Karpas-422 (cell line): ENCODE data around the gene FAM20C. TPM values are rescaled to one million over a fixed set of nuclear protein-coding genes. Genes with fewer than 3 reads are reported as not detected.

ENCODE experiments used
- DNase-seq: peaks from one replicate; pipeline ENCODE4 v3.0.0-alpha.2; 2015
- H2AFZ ChIP-seq: fragments of 200-600 bp; sonication (generic); 2 replicates; pipeline ENCODE4 v1.6.1; 2014; ENCODE audit warnings: antibody characterized with exemption, low read length, mixed read lengths
- H3K27ac ChIP-seq: fragments of 200-600 bp; sonication (generic); 2 replicates; pipeline ENCODE4 v1.5.1; 2014; ENCODE audit warnings: mild to moderate bottlenecking, low read length, moderate library complexity
- H3K27me3 ChIP-seq: fragments of 200-600 bp; sonication (generic); 2 replicates; pipeline ENCODE4 v1.6.1; 2014; ENCODE audit warnings: low read length, mixed read lengths
- H3K36me3 ChIP-seq: fragments of 200-600 bp; sonication (generic); 2 replicates; pipeline ENCODE4 v1.6.1; 2014; ENCODE audit warnings: low read length, mixed read lengths; ENCODE audit not compliant: insufficient read depth
- H3K4me1 ChIP-seq: fragments of 200-600 bp; sonication (generic); 2 replicates; pipeline ENCODE4 v1.6.1; 2014; ENCODE audit warnings: mild to moderate bottlenecking, low read length, mixed read lengths
- H3K4me2 ChIP-seq: fragments of 200-600 bp; sonication (generic); 2 replicates; pipeline ENCODE4 v1.6.1; 2014; ENCODE audit warnings: low read length, low read depth, mild to moderate bottlenecking; ENCODE audit not compliant: poor library complexity, severe bottlenecking
- H3K4me3 ChIP-seq: fragments of 200-600 bp; sonication (generic); 2 replicates; pipeline ENCODE4 v1.5.1; 2014; ENCODE audit warnings: mild to moderate bottlenecking, antibody characterized with exemption, low read length, mixed read lengths
- H3K79me2 ChIP-seq: fragments of 200-600 bp; sonication (generic); 2 replicates; pipeline ENCODE4 v1.6.1; 2014; ENCODE audit warnings: mild to moderate bottlenecking, low read length, mixed read lengths
- H3K9ac ChIP-seq: fragments of 200-600 bp; sonication (generic); 2 replicates; pipeline ENCODE4 v1.6.0; 2014; ENCODE audit warnings: low read length
- H3K9me2 ChIP-seq: fragments of 200-600 bp; sonication (generic), shearing (Covaris generic); replicated peaks from 2 replicates; pipeline ENCODE4 v1.6.0; 2014; ENCODE audit warnings: mild to moderate bottlenecking, low read length, moderate library complexity; ENCODE audit not compliant: insufficient read depth
- H3K9me3 ChIP-seq: fragments of 300-700, 200-600 bp; sonication (generic); 2 replicates; pipeline ENCODE4 v1.6.1; 2014; ENCODE audit warnings: low read length, mixed read lengths
- H4K20me1 ChIP-seq: fragments of 200-600 bp; sonication (generic); 2 replicates; pipeline ENCODE4 v1.6.1; 2014; ENCODE audit warnings: mild to moderate bottlenecking, antibody characterized with exemption, low read length, low read depth; ENCODE audit not compliant: insufficient read depth
- total RNA-seq: library from RNA; depleted of rRNA; stranded (reverse); fragments of >200 nt; shearing (Covaris generic); gene quantifications from 2 replicates; pipeline ENCODE4 v1.2.3, GENCODE V29; 2014; ENCODE audit warnings: low replicate concordance

The FAM20C gene
- total RNA-seq, 1 experiment from 2014 or later, result not detected

DNA sequence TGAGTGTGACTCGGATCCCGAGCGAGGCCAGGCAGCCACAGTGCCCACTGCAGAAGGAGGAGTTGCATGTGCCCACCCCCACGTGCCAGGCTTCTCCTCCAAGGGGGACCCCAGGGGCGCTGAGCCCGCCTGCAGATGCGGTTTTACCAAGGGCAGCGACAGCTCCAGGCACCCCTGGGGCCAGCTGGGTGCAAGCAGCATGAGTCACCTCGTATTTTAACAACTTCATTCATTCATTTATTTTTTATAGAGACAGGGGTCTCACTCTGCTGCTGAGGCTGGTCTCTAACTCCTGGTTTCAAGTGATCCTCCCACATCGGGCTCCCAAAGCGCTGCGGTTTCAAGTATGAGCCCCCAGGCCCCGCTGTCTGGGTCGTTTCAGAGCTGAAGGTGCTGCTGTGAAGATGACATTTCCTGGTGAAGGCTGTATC, 96.3 kb downstream of the FAM20C start:
- Histone ChIP-seq H2AFZ (no peak overlapping the region), H3K79me2 (no peaks in the 10 kb centered on the region), H3K27me3 (no peaks in the 10 kb centered on the region), H3K9ac (no peak overlapping the region), H3K4me1 (no peaks in the 10 kb centered on the region), H3K36me3 (no peaks in the 10 kb centered on the region), H3K4me3 (no peak overlapping the region), H3K9me3 (no peaks in the 10 kb centered on the region), H3K27ac (no peak overlapping the region), H3K4me2 (no peak overlapping the region), H3K9me2 (no peaks in the 10 kb centered on the region), H4K20me1 (no peaks in the 10 kb centered on the region)
- DNase-seq, result no peak

- Histone ChIP-seq H4K20me1 (no peaks in the 10 kb centered on the region), H3K4me2 (no peak overlapping the region), H3K27ac (no peak overlapping the region), H3K27me3 (no peaks in the 10 kb centered on the region), H3K9me2 (no peaks in the 10 kb centered on the region), H3K4me1 (no peaks in the 10 kb centered on the region), H3K9ac (no peak overlapping the region), H3K4me3 (no peak overlapping the region), H2AFZ (no peak overlapping the region), H3K36me3 (no peaks in the 10 kb centered on the region), H3K9me3 (no peaks in the 10 kb centered on the region), H3K79me2 (no peaks in the 10 kb centered on the region)
- DNase-seq, result no peak
Measured at GRCh38 chr7:289209-289755, 96.9 kb downstream of the FAM20C start.

- Histone ChIP-seq H3K9me2 (no peaks in the 10 kb centered on the region), H3K4me3 (no peak within 1 kb of the TSS), H4K20me1 (no peaks in the 10 kb centered on the region), H3K9ac (no peak within 1 kb of the TSS), H2AFZ (no peak within 1 kb of the TSS), H3K4me2 (no peak within 1 kb of the TSS), H3K36me3 (no peaks in the 10 kb centered on the region), H3K4me1 (no peaks in the 10 kb centered on the region), H3K27ac (no peak within 1 kb of the TSS), H3K79me2 (no peaks in the 10 kb centered on the region), H3K27me3 (no peaks in the 10 kb centered on the region), H3K9me3 (no peaks in the 10 kb centered on the region)
- DNase-seq, result no peak
Measured at GRCh38 chr7:289756-290553, 97.6 kb downstream of the FAM20C start, which contains the start of gene FOXL3. TSS of gene FOXL3 (plus strand) at chr7:290170. CDS start at chr7:290170, 0 bp downstream.

DNA sequence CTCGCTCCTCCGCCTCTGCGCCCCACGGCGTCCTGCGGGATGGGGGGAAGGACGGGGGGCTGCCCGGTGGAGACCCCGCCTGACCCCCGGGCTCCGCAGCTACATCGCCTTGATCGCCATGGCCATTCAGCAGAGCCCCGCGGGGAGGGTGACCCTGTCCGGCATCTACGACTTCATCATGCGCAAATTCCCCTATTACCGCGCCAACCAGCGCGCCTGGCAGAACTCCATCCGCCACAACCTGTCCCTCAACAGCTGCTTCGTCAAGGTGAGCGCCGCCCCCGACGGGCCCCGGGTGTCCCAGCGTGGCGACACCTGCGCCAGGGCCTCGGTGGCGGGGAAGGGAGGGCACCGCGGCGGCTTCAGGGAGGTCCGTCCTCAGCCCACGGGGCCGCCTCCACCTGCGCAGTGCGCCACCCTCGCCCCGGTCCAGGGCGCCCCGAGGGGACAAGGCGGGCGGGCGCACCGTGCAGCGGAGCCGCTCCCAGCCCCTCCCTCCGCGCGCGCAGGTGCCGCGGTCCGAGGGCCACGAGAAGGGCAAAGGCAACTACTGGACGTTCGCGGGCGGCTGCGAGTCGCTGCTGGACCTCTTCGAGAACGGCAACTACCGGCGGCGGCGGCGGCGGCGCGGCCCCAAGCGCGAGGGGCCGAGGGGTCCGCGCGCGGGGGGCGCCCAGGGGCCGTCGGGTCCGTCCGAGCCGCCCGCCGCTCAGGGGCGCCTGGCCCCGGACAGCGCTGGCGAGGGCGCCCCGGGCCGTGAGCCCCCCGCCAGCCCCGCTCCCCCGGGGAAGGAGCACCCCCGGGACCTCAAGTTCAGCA, 98.4 kb downstream of the FAM20C start:
- no peaks in the 10 kb centered on the region for H3K9me3 ChIP-seq
- H3K27ac ChIP-seq, result no peak overlapping the region
- no peak overlapping the region for H3K4me3 ChIP-seq
- H3K9me2 ChIP-seq, result no peaks in the 10 kb centered on the region
- H4K20me1 ChIP-seq, result no peaks in the 10 kb centered on the region
- no peaks in the 10 kb centered on the region for H3K79me2 ChIP-seq
- no peak overlapping the region for H2AFZ ChIP-seq
- no peaks in the 10 kb centered on the region for H3K36me3 ChIP-seq
- no peaks in the 10 kb centered on the region for H3K4me1 ChIP-seq
- no peak overlapping the region for H3K9ac ChIP-seq
- no peak overlapping the region for H3K4me2 ChIP-seq
- DNase-seq, result no peak
- H3K27me3 ChIP-seq, result no peaks in the 10 kb centered on the region

DNA sequence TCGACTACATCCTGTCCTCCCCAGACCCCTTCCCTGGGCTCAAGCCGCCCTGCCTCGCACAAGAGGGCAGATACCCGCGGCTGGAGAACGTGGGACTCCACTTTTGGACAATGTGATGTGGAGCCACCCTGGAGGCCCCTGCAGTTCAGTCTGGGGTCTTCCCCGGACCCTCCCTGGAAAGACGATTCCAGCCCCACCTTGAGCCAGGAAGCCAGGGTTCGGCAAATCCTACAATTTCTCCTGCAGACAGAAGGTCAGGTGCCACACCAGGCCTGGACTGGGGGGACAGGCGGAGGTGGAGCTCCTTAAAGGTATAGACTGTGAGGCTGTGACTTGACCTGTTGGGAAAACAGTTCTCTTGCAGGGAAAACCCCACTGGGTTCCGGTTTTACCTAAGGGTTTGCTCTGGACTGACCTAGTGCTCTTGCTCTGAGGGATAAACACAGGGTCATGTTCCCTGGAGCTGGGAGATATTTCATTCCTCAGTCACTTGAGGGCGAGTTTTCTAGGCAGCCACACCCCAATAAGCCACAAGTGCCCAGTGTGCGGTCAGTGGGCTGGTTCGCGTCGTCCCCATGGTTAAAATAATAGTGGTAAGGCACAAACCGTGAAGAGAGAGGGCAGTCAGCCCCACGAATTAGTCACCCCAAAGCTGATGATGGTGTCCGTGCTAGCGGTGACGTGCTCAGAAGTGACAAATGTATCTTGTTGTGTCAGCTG, 99.2 kb downstream of the FAM20C start:
- Histone ChIP-seq H3K36me3 (no peaks in the 10 kb centered on the region), H3K4me3 (no peak overlapping the region), H4K20me1 (no peaks in the 10 kb centered on the region), H3K4me1 (no peaks in the 10 kb centered on the region), H3K9me3 (no peaks in the 10 kb centered on the region), H3K27me3 (no peaks in the 10 kb centered on the region), H3K9me2 (no peaks in the 10 kb centered on the region), H2AFZ (no peak overlapping the region), H3K79me2 (no peaks in the 10 kb centered on the region), H3K4me2 (no peak overlapping the region), H3K9ac (no peak overlapping the region), H3K27ac (no peak overlapping the region)
- DNase-seq, result no peak

GRCh38 chr7:292226-292625, 99.9 kb downstream of the FAM20C start:
- Histone ChIP-seq H3K9ac (no peak overlapping the region), H3K4me1 (no peaks in the 10 kb centered on the region), H4K20me1 (no peaks in the 10 kb centered on the region), H3K9me2 (no peaks in the 10 kb centered on the region), H2AFZ (no peak overlapping the region), H3K79me2 (no peaks in the 10 kb centered on the region), H3K27ac (no peak overlapping the region), H3K4me3 (no peak overlapping the region), H3K36me3 (no peaks in the 10 kb centered on the region), H3K4me2 (no peak overlapping the region), H3K27me3 (no peaks in the 10 kb centered on the region), H3K9me3 (no peaks in the 10 kb centered on the region)
- DNase-seq, result no peak

- no peaks in the 10 kb centered on the region for H3K9me3 ChIP-seq
- H2AFZ ChIP-seq, result no peak overlapping the region
- H3K4me3 ChIP-seq, result no peak overlapping the region
- no peaks in the 10 kb centered on the region for H3K4me1 ChIP-seq
- H3K36me3 ChIP-seq, result no peaks in the 10 kb centered on the region
- H3K27me3 ChIP-seq, result no peaks in the 10 kb centered on the region
- no peak overlapping the region for H3K9ac ChIP-seq
- no peaks in the 10 kb centered on the region for H4K20me1 ChIP-seq
- no peak overlapping the region for H3K27ac ChIP-seq
- H3K9me2 ChIP-seq, result no peaks in the 10 kb centered on the region
- no peaks in the 10 kb centered on the region for H3K79me2 ChIP-seq
- no peak for DNase-seq
- no peak overlapping the region for H3K4me2 ChIP-seq
Measured at GRCh38 chr7:292826-293225, 100.5 kb downstream of the FAM20C start.
